ENCODE results near the gene ZNF639.

GRCh38 chr3:179324270-179324754 is 1.5 kb downstream of the ZNF639 start:
- TF ChIP-seq CTCF (conservative IDR thresholded peaks at IDR 0.05) (no peak), EZH2 (IDR thresholded peaks at IDR 0.05; ENCODE audit: low read depth) (no peak)
